ENCODE measurements around the gene ZNF526. TPM values are rescaled to one million over a fixed set of nuclear protein-coding genes. Genes with fewer than 3 reads are reported as not detected.

The ZNF526 gene
- total and polyA plus RNA-seq, 2 donors (not counting 1 experiment from before 2014, with no cell fraction given), result 4.9 to 21.3 TPM

GRCh38 chr19:42197375-42197817 is 22.7 kb upstream of the ZNF526 start:
- no peaks in the 10 kb centered on the region for H3K27me3 ChIP-seq (replicated peaks in 1 of 4; ENCODE audit: control extremely low read depth in 1 of 4, control insufficient read depth in 3 of 4, insufficient read depth in 4 of 4, low read length in 3 of 4)
- no peak for DNase-seq
- TF ChIP-seq EZH2 (IDR thresholded peaks at IDR 0.05; ENCODE audit: borderline replicate concordance, insufficient read depth, low read depth, low read length, poor library complexity, severe bottlenecking) (no peak), CTCF (IDR thresholded peaks at IDR 0.05) (no peak)
- peaks cover 18% of the 10 kb centered on the region for H3K79me2 ChIP-seq (ENCODE audit: control insufficient read depth, insufficient read depth, low read length)
- H3K4me3 Mint-ChIP-seq, result no peak overlapping the region
- H3K4me1 Mint-ChIP-seq, result peaks cover 67% of the 10 kb centered on the region
- no peak overlapping the region for H3K9ac ChIP-seq (ENCODE audit: low read length)
- H3K4me1 ChIP-seq (ENCODE audit: control insufficient read depth in 2 of 2, insufficient read depth in 2 of 2, low read length in 2 of 2), result peaks cover 51 to 65% of the 10 kb centered on the region in 2 donors
- ChIA-PET CTCF (interaction anchor here (1.0 to 3.0 kb wide), 4 partner anchors 13 to 83 kb away, joined by 3 to 14 read pairs (median 10); partner anchors contain the start of gene POU2F2), POLR2A (interaction anchor here (0.6 kb wide), 2 partner anchors 48 to 63 kb away, joined by 4 read pairs; no protein-coding TSS in a partner anchor)
- WGBS (ENCODE audit: insufficient coverage), result 13% methylated on average over 3 of the region's 5 CpGs
- H2AFZ ChIP-seq (ENCODE audit: insufficient read depth, low read depth, low read length, poor library complexity, severe bottlenecking), result no peak overlapping the region
- H3K9me3 Mint-ChIP-seq (ENCODE audit: insufficient read depth), result peaks cover 2% of the 10 kb centered on the region
- intact Hi-C loops (cut with micrococcal nuclease), result no loop called here
- ATAC-seq (ENCODE audit: low read depth), result no peak
- H3K4me2 ChIP-seq (replicated peaks; ENCODE audit: low read depth, low read length, poor library complexity, severe bottlenecking), result peak overlapping the region; percentile 52
- peaks cover 0 to 7% (median 4%) of the 10 kb centered on the region in 3 donors for H3K9me3 ChIP-seq (ENCODE audit: control extremely low read depth in 1 of 3, control insufficient read depth in 2 of 3, insufficient read depth in 1 of 3, low read length in 2 of 3)
- no peaks in the 10 kb centered on the region for H3K27me3 Mint-ChIP-seq
- H3K36me3 ChIP-seq (replicated peaks in 1 of 2; ENCODE audit: control extremely low read depth in 1 of 2, control insufficient read depth in 1 of 2, extremely low read depth in 1 of 2, insufficient read depth in 2 of 2, low read length in 1 of 2), result peaks cover 0 to 28% of the 10 kb centered on the region in 2 experiments
- H3K27ac ChIP-seq (ENCODE audit: low read length in 2 of 2), result peak overlapping the region; percentile 45 to 73
- H3K4me3 ChIP-seq (ENCODE audit: control extremely low read depth in 1 of 5, extremely low read depth in 1 of 5, insufficient read depth in 1 of 5, low read depth in 2 of 5, low read length in 4 of 5), result no peak overlapping the region
- peaks cover 11% of the 10 kb centered on the region for H4K20me1 ChIP-seq (ENCODE audit: control insufficient read depth, insufficient read depth, low read length, poor library complexity, severe bottlenecking)
- H3K27ac Mint-ChIP-seq, result peak overlapping the region; percentile 65

All from B cell (primary cell).